H9 (cell line): ENCODE results near the gene ETV6. TPM values are rescaled to one million over a fixed set of nuclear protein-coding genes. Genes with fewer than 3 reads are reported as not detected.

Source experiments
- DNase-seq: peaks from one replicate; pipeline ENCODE4 v3.0.0-alpha.2; 2017
- H2AFZ ChIP-seq: one replicate; pipeline ENCODE4 v1.6.1; 2013; ENCODE audit warnings: mild to moderate bottlenecking, low read length, control low read depth, moderate library complexity
- H2AK5ac ChIP-seq: 2 replicates; pipeline ENCODE4 v1.6.1; 2013; ENCODE audit warnings: low read length, control low read depth, mixed read lengths; ENCODE audit not compliant: insufficient read length
- H2BK120ac ChIP-seq: one replicate; pipeline ENCODE4 v1.6.1; 2013; ENCODE audit warnings: low read depth, mild to moderate bottlenecking, low read length, control low read depth, inconsistent platforms; ENCODE audit not compliant: poor library complexity, severe bottlenecking
- H2BK12ac ChIP-seq: 2 replicates; pipeline ENCODE4 v1.6.1; 2013; ENCODE audit warnings: low read length, control low read depth, mixed read lengths, low read depth; ENCODE audit not compliant: insufficient read length
- H2BK15ac ChIP-seq: 2 replicates; pipeline ENCODE4 v1.6.1; 2013; ENCODE audit warnings: low read depth, low read length, control low read depth
- H2BK20ac ChIP-seq: one replicate; pipeline ENCODE4 v1.6.1; 2013; ENCODE audit warnings: low read depth, mild to moderate bottlenecking, low read length, control low read depth, inconsistent platforms; ENCODE audit not compliant: poor library complexity, severe bottlenecking
- H2BK5ac ChIP-seq: 2 replicates; pipeline ENCODE4 v1.6.1; 2013; ENCODE audit warnings: low read length, control low read depth, mixed read lengths; ENCODE audit not compliant: insufficient read length
- H3K14ac ChIP-seq: 2 replicates; pipeline ENCODE4 v1.6.1; 2013; ENCODE audit warnings: low read length, control low read depth; ENCODE audit not compliant: insufficient read depth
- H3K18ac ChIP-seq: 2 replicates; pipeline ENCODE4 v1.6.1; 2013; ENCODE audit warnings: low read depth, mild to moderate bottlenecking, mixed read lengths, low read length, control low read depth; ENCODE audit not compliant: insufficient read length
- H3K23ac ChIP-seq: 2 replicates; pipeline ENCODE4 v1.6.1; 2013; ENCODE audit warnings: low read length, control low read depth, mixed read lengths, low read depth; ENCODE audit not compliant: insufficient read length
- H3K23me2 ChIP-seq: 2 replicates; pipeline ENCODE4 v1.6.1; 2013; ENCODE audit warnings: low read depth, mild to moderate bottlenecking, mixed read lengths, low read length, control low read depth; ENCODE audit not compliant: insufficient read length, poor library complexity, severe bottlenecking
- H3K27ac ChIP-seq: 2 replicates; pipeline ENCODE4 v1.5.1; 2013; ENCODE audit warnings: low read length, control low read depth, mixed read lengths, low read depth; ENCODE audit not compliant: insufficient read length
- H3K27me3 ChIP-seq: 2 replicates; pipeline ENCODE4 v1.6.1; 2013; ENCODE audit warnings: low read length, control low read depth, inconsistent platforms; ENCODE audit not compliant: insufficient read depth
- H3K4ac ChIP-seq: 2 replicates; pipeline ENCODE4 v1.6.1; 2013; ENCODE audit warnings: low read depth, mild to moderate bottlenecking, control low read depth, inconsistent platforms, low read length, moderate library complexity
- H3K4me1 ChIP-seq: 2 replicates; pipeline ENCODE4 v1.6.1; 2013; ENCODE audit warnings: low read length, control low read depth, inconsistent platforms; ENCODE audit not compliant: insufficient read depth
- H3K4me2 ChIP-seq: 2 replicates; pipeline ENCODE4 v1.6.1; 2013; ENCODE audit warnings: low read length, control low read depth, mixed read lengths; ENCODE audit not compliant: insufficient read length, insufficient read depth
- H3K56ac ChIP-seq: 2 replicates; pipeline ENCODE4 v1.6.1; 2013; ENCODE audit warnings: low read depth, mild to moderate bottlenecking, mixed read lengths, low read length, control low read depth; ENCODE audit not compliant: insufficient read length
- H3K79me1 ChIP-seq: 2 replicates; pipeline ENCODE4 v1.6.1; 2013; ENCODE audit warnings: low read depth, mild to moderate bottlenecking, moderate library complexity, low read length, control low read depth, inconsistent platforms; ENCODE audit not compliant: insufficient read depth, poor library complexity, severe bottlenecking
- H3K79me2 ChIP-seq: 2 replicates; pipeline ENCODE4 v1.6.1; 2013; ENCODE audit warnings: low read length, control low read depth, inconsistent platforms; ENCODE audit not compliant: insufficient read depth
- H3K9ac ChIP-seq: 2 replicates; pipeline ENCODE4 v1.6.1; 2013; ENCODE audit warnings: low read length, control low read depth, mixed read lengths; ENCODE audit not compliant: insufficient read length; ENCODE audit errors: extremely low read depth
- H3K9me3 ChIP-seq: one replicate; pipeline ENCODE4 v1.6.1; 2013; ENCODE audit warnings: low read depth, low read length, inconsistent platforms; ENCODE audit not compliant: control insufficient read depth
- H3T11ph ChIP-seq: one replicate; pipeline ENCODE4 v1.6.1; 2013; ENCODE audit warnings: mild to moderate bottlenecking, low read length, control low read depth, inconsistent platforms
- H4K20me1 ChIP-seq: one replicate; pipeline ENCODE4 v1.6.1; 2013; ENCODE audit not compliant: control insufficient read depth, insufficient read length, insufficient read depth
- H4K5ac ChIP-seq: 2 replicates; pipeline ENCODE4 v1.6.1; 2013; ENCODE audit warnings: low read depth, mild to moderate bottlenecking, mixed read lengths, low read length, control low read depth; ENCODE audit not compliant: insufficient read length
- H4K8ac ChIP-seq: replicated peaks from 2 replicates; pipeline ENCODE4 v1.6.1; 2013; ENCODE audit warnings: low read length, control low read depth, mixed read lengths, low read depth; ENCODE audit not compliant: insufficient read length
- H4K91ac ChIP-seq: 2 replicates; pipeline ENCODE4 v1.6.1; 2013; ENCODE audit warnings: low read depth, mild to moderate bottlenecking, moderate library complexity, mixed read lengths, low read length, control low read depth; ENCODE audit not compliant: insufficient read length
- H3K27ac Mint-ChIP-seq, 3 experiments: 2 replicates in 2 of 3; 3 replicates in 1 of 3; pipeline ENCODE4 v1.8.0; 2020 to 2021; ENCODE audit warnings: mixed read lengths in 3 of 3, mild to moderate bottlenecking in 1 of 3, moderate library complexity in 1 of 3
- H3K27me3 Mint-ChIP-seq: 2 replicates; pipeline ENCODE4 v1.8.0; 2021; ENCODE audit warnings: low read depth, mild to moderate bottlenecking, moderate library complexity, mixed read lengths
- H3K36me3 Mint-ChIP-seq, 3 experiments: 2 replicates in 2 of 3; 3 replicates in 1 of 3; pipeline ENCODE4 v1.8.0; 2020 to 2021; ENCODE audit warnings: low read depth in 3 of 3, mixed read lengths in 3 of 3; ENCODE audit not compliant: insufficient read depth in 1 of 3
- H3K4me1 Mint-ChIP-seq, 2 experiments: 2 replicates each; pipeline ENCODE4 v1.8.0; 2020; ENCODE audit warnings: mixed read lengths in 2 of 2
- H3K4me3 Mint-ChIP-seq, 2 experiments: 2 replicates in 1 of 2; 3 replicates in 1 of 2; pipeline ENCODE4 v1.8.0; 2020 to 2021; ENCODE audit warnings: mild to moderate bottlenecking in 2 of 2, mixed read lengths in 2 of 2, moderate library complexity in 1 of 2
- H3K9me3 Mint-ChIP-seq, 2 experiments: 2 replicates in 1 of 2; 3 replicates in 1 of 2; pipeline ENCODE4 v1.8.0; 2020; ENCODE audit warnings: mild to moderate bottlenecking in 2 of 2, mixed read lengths in 2 of 2, moderate library complexity in 1 of 2
- WGBS: extraction: QIAGEN DNeasy Blood & Tissue Kit; methylation state at CpG from one replicate; pipeline ENCODE4 v1.1.7; 2013; ENCODE audit warnings: missing lambda C conversion rate, low lambda C conversion rate, mixed read lengths; ENCODE audit not compliant: insufficient read length; ENCODE audit errors: extremely low coverage; 5-methylcytosine and 5-hydroxymethylcytosine counted together
- total RNA-seq: library from RNA; stranded (reverse); gene quantifications from 2 replicates; pipeline ENCODE4 v1.2.1, GENCODE V29; 2021
- TF ChIP-seq, protein P1 (sequence below): fragments of 200-600 bp; sonication (generic); conservative IDR thresholded peaks from 3 replicates; pipeline ENCODE4 v1.8.0; 2021; ENCODE audit warnings: antibody characterized with exemption, mild to moderate bottlenecking

ETV6 gene
- total RNA-seq, 1 experiment from 2014 or later, result 28.7 TPM

DNA sequence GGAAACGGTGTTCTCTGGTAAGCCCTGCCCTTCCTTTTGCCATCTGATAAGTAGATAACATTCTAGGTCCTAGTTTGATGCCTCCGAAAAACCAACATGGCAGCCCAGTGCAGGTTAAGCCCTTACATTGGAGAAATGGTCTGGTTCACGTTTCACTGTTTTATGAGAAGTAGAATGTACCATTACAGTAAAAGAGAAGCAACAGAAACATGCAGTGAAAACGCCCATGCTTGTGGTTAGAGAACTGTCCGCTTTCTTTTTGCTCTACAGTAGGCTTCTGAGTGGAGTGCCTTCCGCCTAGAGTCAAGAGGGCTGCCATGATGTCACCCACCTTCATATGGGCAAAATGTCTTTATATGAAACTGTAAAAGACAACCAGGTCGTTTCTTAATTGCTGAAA lies 230.9 kb downstream of the ETV6 start:
- Histone ChIP-seq H3K9me3 (no peaks in the 10 kb centered on the region), H3K14ac (no peak overlapping the region), H3K27me3 (no peaks in the 10 kb centered on the region), H3T11ph (no peak overlapping the region), H2BK5ac (no peak overlapping the region), H4K20me1 (no peaks in the 10 kb centered on the region), H3K23ac (no peak overlapping the region), H3K9ac (no peak overlapping the region), H3K23me2 (no peaks in the 10 kb centered on the region), H2BK120ac (no peak overlapping the region), H2AK5ac (no peak overlapping the region), H4K5ac (no peak overlapping the region), H4K8ac (no peak overlapping the region), H3K79me1 (no peaks in the 10 kb centered on the region), H3K4ac (no peak overlapping the region), H2BK15ac (no peak overlapping the region), H2BK20ac (no peak overlapping the region), H3K27ac (no peak overlapping the region), H3K4me2 (no peak overlapping the region), H2BK12ac (no peak overlapping the region), H2AFZ (no peak overlapping the region), H3K4me1 (peaks cover 5% of the 10 kb centered on the region; the same call in 1 of the 2 replicates), H3K56ac (no peak overlapping the region), H4K91ac (no peak overlapping the region), H3K18ac (no peak overlapping the region), H3K79me2 (no peaks in the 10 kb centered on the region)
- Mint-ChIP-seq H3K9me3 (no peaks in the 10 kb centered on the region), H3K36me3 (peaks cover 5 to 8% (median 6%) of the 10 kb centered on the region in 3 experiments; a peak in 6 of 7 replicates), H3K4me3 (no peak overlapping the region), H3K27me3 (no peaks in the 10 kb centered on the region), H3K4me1 (peaks cover 18 to 36% of the 10 kb centered on the region in 2 experiments), H3K27ac (peak overlapping the region in 1 of 3 experiments; percentile 62; a peak in 1 of 7 replicates)
- WGBS, result no CpG with 5 or more reads among the region's 7 CpGs
- TF ChIP-seq, protein P1, sequence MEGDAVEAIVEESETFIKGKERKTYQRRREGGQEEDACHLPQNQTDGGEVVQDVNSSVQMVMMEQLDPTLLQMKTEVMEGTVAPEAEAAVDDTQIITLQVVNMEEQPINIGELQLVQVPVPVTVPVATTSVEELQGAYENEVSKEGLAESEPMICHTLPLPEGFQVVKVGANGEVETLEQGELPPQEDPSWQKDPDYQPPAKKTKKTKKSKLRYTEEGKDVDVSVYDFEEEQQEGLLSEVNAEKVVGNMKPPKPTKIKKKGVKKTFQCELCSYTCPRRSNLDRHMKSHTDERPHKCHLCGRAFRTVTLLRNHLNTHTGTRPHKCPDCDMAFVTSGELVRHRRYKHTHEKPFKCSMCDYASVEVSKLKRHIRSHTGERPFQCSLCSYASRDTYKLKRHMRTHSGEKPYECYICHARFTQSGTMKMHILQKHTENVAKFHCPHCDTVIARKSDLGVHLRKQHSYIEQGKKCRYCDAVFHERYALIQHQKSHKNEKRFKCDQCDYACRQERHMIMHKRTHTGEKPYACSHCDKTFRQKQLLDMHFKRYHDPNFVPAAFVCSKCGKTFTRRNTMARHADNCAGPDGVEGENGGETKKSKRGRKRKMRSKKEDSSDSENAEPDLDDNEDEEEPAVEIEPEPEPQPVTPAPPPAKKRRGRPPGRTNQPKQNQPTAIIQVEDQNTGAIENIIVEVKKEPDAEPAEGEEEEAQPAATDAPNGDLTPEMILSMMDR, result no peak
- no peak for DNase-seq
